ENCODE data around the gene IL4R. TPM values are rescaled to one million over a fixed set of nuclear protein-coding genes. Genes with fewer than 3 reads are reported as not detected.

Gene IL4R
- total RNA-seq, 2 donors from 2014 or later = 11.9 to 35.5 TPM

DNA sequence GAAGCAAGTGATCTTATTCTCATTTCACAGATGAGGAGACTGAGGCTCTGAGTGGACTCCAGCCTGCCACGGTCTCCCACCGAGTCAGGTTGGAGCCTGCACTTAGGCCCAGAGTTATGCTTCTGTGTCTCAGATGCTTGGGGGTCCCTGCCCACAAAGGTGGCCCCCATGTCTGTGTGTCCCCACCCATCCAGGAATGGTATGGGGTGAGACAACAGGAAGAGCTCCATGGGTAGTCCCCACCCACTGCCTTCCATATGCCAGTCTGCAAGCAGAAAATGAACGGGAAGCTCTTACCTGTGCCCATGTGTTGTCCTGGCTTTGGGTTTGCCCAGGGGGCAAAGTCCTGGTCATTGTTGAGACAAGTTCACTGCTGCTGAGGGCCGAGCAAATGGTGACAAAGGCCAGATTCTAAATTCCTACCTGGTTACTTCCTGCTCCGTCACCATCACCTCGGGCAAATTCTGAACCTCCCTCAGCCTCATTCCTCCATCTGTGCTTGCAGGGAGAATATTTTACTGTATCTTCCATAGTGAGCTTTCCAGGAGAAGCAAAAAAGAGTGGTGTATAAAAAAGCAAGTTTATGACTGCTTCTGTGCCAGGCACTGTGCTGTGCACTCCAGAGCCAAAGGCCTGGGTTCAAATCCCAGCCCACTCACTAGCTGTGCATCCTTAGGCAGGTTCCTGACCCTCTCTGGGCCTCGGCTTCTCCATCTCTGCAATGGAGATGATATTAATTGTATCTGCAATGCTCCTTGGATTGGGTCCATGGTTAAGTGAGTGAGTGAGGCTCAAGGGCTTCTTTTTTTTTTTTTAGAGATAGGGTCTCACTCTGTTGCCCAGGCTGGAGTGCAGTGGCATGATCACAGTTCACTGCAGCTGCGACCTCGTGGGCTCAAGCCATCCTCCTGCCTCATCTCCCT is 9.3 kb downstream of the IL4R start:
- DNase-seq (ENCODE audit: low spot score) = no peak
- no peak overlapping the region for H3K4me3 ChIP-seq
- H3K27me3 ChIP-seq = no peaks in the 10 kb centered on the region
- no peaks in the 10 kb centered on the region for H3K9me3 ChIP-seq
- H3K27ac ChIP-seq = no peak overlapping the region
- no peaks in the 10 kb centered on the region for H3K36me3 ChIP-seq
- peaks cover 0 to 59% of the 10 kb centered on the region in 2 donors for H3K4me1 ChIP-seq
- TF ChIP-seq, protein P1, sequence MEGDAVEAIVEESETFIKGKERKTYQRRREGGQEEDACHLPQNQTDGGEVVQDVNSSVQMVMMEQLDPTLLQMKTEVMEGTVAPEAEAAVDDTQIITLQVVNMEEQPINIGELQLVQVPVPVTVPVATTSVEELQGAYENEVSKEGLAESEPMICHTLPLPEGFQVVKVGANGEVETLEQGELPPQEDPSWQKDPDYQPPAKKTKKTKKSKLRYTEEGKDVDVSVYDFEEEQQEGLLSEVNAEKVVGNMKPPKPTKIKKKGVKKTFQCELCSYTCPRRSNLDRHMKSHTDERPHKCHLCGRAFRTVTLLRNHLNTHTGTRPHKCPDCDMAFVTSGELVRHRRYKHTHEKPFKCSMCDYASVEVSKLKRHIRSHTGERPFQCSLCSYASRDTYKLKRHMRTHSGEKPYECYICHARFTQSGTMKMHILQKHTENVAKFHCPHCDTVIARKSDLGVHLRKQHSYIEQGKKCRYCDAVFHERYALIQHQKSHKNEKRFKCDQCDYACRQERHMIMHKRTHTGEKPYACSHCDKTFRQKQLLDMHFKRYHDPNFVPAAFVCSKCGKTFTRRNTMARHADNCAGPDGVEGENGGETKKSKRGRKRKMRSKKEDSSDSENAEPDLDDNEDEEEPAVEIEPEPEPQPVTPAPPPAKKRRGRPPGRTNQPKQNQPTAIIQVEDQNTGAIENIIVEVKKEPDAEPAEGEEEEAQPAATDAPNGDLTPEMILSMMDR (IDR thresholded peaks at IDR 0.05) = no peak

DNA sequence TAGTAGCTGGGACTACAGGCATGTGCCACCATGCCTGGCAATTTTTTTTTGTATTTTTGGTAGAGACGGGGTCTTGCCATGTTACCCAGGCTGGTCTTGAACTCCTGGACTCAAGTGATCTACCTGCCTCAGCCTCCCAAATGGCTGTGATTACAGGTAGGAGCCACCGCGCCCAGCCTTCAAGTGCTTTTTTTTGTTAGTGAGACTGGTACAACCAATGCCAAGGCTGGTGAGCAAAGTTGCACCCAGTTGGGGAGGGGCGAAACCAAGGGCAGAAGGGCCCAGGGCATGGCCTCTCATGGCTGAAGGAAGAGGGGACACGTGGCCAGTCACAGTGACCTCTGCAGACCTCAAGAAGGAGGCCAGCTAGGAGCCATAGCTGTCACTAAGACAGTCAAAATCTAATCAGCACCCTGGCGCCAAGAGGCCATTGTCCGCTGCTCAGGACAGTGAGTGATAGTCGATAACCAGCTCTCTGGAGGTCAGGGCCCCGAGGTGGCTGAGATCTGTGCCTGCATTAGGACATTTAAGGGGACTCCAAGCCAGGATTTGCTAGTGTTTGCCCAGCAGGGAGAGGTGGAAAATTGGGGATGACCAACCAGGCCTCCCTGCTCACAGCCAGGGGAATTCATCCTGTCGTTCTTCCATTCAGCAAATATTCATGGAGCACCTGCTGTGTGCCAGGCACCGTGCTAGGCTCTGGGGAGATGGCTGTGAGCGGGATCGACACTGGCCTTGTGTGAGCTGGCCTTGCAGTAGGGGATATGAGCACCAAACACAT is 10.2 kb downstream of the IL4R start:
- TF ChIP-seq, protein P1 (IDR thresholded peaks at IDR 0.05) = no peak
- Histone ChIP-seq H3K27ac (peak overlapping the region; percentile 8 to 17), H3K4me1 (peaks cover 0 to 55% of the 10 kb centered on the region in 2 donors), H3K4me3 (no peak overlapping the region), H3K9me3 (no peaks in the 10 kb centered on the region), H3K36me3 (no peaks in the 10 kb centered on the region), H3K27me3 (no peaks in the 10 kb centered on the region)
- DNase-seq (ENCODE audit: low spot score) = no peak

DNA sequence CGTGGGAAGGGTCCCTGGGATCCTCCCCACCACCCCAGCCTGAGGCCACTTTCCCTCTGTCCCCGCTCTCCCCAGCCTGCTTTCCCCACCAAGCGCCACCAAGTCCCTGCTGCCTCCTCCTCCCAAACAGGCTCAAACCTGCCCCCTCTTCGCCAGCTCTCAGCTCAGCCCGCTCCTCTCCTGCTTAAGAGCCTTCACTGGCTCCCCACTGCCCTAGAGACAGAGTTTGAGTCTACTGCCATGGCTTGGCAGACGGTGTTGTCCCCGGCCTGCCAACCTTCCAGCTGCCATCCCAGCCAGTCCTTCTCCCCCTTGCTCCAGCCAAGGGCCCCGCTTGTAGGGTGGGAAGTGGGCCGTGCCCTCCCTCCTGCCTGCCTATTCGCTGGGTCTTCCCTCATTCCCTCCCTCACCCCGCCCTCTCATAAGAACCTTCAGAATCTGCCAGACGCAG is 11.1 kb downstream of the IL4R start:
- TF ChIP-seq, protein P1 (IDR thresholded peaks at IDR 0.05) = no peak
- Histone ChIP-seq H3K4me3 (no peak overlapping the region), H3K4me1 (peaks cover 0 to 58% of the 10 kb centered on the region in 2 donors), H3K36me3 (no peaks in the 10 kb centered on the region), H3K27me3 (no peaks in the 10 kb centered on the region), H3K27ac (peak overlapping the region; percentile 8 to 91), H3K9me3 (no peaks in the 10 kb centered on the region)
- no peak for DNase-seq (ENCODE audit: low spot score)

DNA sequence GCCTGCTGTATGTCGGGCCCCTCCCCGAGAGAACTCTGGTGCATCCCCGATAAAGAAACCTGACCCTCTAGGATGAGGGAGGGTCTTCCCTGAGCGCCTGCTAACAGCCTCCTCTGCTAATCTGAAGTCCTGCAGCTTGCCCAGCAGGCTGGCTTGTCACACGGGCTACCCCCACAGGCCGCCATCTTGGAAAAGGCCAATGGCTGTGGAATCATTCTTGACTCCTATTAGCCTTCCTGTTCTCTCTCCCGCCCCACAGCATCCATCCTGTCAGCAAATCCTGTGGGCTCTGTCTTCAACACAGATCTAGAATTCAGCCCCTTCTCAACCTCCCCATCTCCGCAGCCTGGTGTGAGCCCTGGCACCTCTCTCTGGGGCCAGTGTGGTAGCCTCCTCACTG is 12.0 kb downstream of the IL4R start:
- H3K9me3 ChIP-seq = no peaks in the 10 kb centered on the region
- TF ChIP-seq, protein P1 (IDR thresholded peaks at IDR 0.05) = no peak
- no peaks in the 10 kb centered on the region for H3K36me3 ChIP-seq
- H3K27ac ChIP-seq = peak overlapping the region; percentile 85 to 91
- H3K27me3 ChIP-seq = no peaks in the 10 kb centered on the region
- peaks cover 0 to 57% of the 10 kb centered on the region in 2 donors for H3K4me1 ChIP-seq
- DNase-seq (ENCODE audit: low spot score) = no peak
- H3K4me3 ChIP-seq = no peak overlapping the region

DNA sequence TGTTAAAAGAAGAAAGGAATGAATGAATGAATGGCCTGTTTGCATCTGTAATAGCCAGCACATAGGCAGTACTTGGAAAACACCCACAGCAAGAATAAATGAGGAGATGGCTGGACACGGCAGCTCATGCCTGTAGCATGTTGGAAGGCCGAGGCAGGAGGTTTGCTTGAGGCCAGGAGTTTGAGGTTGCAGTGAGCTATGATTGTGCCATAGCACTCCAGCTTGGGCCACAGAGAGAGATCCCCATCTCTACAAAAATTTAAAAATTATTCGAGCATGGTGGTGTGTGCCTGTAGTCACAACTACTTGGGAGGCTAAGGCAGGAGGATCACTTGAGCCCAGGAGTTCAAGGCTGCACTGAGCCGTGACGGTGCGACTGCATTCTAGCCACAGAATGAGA is 12.5 kb downstream of the IL4R start:
- Histone ChIP-seq H3K27ac (peak overlapping the region; percentile 85 to 91), H3K36me3 (no peaks in the 10 kb centered on the region), H3K4me3 (no peak overlapping the region), H3K4me1 (peaks cover 0 to 57% of the 10 kb centered on the region in 2 donors), H3K27me3 (no peaks in the 10 kb centered on the region), H3K9me3 (no peaks in the 10 kb centered on the region)
- DNase-seq (ENCODE audit: low spot score) = no peak
- TF ChIP-seq, protein P1 (IDR thresholded peaks at IDR 0.05) = no peak

Data from right atrium auricular region (tissue), 2 donors.